ENCODE measurements around the gene BTG1.

DNA sequence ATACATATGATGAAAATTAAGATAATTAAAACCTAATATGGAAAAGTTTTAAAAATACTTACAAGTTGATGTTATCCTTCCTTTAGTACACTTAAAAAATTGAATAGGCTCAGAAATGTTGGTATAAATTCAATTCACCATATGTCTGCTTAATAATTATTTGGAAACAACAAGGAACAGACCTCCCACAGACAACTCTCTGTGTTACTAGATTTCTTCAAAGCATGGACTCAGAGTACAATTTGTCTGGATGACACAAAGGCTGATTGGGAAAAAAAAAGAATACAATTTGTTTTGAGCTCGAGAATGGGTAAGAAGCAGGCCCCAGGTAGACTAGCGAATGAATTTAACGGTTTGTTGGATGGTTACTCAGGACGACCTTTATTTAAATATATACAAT lies 48.9 kb upstream of the BTG1 start:
- TF ChIP-seq CEBPB (IDR thresholded peaks at IDR 0.05; ENCODE audit: low read depth, low read length) (no peak), RAD21 (IDR thresholded peaks at IDR 0.05; ENCODE audit: low read length) (no peak), BHLHE40 (IDR thresholded peaks at IDR 0.05; ENCODE audit: low read depth, low read length) (no peak), SMC3 (IDR thresholded peaks at IDR 0.05; ENCODE audit: low read depth, low read length) (no peak), POLR2A (IDR thresholded peaks at IDR 0.05; ENCODE audit: low read depth, low read length) (no peak), RFX5 (IDR thresholded peaks at IDR 0.05; ENCODE audit: low read depth, low read length) (no peak), MAZ (IDR thresholded peaks at IDR 0.05; ENCODE audit: borderline replicate concordance, low read depth, low read length) (no peak)
- TF ChIP-seq, protein P1, sequence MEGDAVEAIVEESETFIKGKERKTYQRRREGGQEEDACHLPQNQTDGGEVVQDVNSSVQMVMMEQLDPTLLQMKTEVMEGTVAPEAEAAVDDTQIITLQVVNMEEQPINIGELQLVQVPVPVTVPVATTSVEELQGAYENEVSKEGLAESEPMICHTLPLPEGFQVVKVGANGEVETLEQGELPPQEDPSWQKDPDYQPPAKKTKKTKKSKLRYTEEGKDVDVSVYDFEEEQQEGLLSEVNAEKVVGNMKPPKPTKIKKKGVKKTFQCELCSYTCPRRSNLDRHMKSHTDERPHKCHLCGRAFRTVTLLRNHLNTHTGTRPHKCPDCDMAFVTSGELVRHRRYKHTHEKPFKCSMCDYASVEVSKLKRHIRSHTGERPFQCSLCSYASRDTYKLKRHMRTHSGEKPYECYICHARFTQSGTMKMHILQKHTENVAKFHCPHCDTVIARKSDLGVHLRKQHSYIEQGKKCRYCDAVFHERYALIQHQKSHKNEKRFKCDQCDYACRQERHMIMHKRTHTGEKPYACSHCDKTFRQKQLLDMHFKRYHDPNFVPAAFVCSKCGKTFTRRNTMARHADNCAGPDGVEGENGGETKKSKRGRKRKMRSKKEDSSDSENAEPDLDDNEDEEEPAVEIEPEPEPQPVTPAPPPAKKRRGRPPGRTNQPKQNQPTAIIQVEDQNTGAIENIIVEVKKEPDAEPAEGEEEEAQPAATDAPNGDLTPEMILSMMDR (conservative IDR thresholded peaks at IDR 0.05; ENCODE audit: low read depth, low read length), result no peak
- TF ChIP-seq, protein P2, sequence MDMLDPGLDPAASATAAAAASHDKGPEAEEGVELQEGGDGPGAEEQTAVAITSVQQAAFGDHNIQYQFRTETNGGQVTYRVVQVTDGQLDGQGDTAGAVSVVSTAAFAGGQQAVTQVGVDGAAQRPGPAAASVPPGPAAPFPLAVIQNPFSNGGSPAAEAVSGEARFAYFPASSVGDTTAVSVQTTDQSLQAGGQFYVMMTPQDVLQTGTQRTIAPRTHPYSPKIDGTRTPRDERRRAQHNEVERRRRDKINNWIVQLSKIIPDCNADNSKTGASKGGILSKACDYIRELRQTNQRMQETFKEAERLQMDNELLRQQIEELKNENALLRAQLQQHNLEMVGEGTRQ (IDR thresholded peaks at IDR 0.05; ENCODE audit: low read depth, low read length), result no peak
